Measurements from ENCODE around the gene PELI2. TPM values are rescaled to one million over a fixed set of nuclear protein-coding genes. Genes with fewer than 3 reads are reported as not detected.

Gene PELI2
- total and polyA plus RNA-seq, 2 experiments from 2014 or later, result 8.0 to 24.5 TPM

DNA sequence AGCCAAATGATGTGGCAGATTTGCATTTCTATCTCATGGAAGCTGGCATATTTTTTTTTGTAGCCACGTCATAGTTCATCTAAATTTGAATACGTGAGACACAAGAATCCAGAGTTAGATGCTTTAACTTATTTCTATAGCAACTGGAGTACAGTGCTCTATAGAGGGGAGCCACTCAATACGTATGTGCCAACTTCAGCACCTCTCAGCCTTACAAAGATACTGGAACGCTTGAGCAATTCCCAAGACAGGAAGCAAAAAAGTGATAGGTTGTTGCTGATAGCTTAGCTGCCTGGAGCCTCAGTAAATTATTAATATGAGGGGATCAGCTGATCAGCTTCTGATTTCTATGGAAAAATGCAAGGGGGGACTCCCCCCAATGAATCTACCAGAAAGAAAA, 24.1 kb upstream of the PELI2 start (continued):
- TF ChIP-seq, protein P1, sequence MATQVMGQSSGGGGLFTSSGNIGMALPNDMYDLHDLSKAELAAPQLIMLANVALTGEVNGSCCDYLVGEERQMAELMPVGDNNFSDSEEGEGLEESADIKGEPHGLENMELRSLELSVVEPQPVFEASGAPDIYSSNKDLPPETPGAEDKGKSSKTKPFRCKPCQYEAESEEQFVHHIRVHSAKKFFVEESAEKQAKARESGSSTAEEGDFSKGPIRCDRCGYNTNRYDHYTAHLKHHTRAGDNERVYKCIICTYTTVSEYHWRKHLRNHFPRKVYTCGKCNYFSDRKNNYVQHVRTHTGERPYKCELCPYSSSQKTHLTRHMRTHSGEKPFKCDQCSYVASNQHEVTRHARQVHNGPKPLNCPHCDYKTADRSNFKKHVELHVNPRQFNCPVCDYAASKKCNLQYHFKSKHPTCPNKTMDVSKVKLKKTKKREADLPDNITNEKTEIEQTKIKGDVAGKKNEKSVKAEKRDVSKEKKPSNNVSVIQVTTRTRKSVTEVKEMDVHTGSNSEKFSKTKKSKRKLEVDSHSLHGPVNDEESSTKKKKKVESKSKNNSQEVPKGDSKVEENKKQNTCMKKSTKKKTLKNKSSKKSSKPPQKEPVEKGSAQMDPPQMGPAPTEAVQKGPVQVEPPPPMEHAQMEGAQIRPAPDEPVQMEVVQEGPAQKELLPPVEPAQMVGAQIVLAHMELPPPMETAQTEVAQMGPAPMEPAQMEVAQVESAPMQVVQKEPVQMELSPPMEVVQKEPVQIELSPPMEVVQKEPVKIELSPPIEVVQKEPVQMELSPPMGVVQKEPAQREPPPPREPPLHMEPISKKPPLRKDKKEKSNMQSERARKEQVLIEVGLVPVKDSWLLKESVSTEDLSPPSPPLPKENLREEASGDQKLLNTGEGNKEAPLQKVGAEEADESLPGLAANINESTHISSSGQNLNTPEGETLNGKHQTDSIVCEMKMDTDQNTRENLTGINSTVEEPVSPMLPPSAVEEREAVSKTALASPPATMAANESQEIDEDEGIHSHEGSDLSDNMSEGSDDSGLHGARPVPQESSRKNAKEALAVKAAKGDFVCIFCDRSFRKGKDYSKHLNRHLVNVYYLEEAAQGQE (IDR thresholded peaks at IDR 0.05; ENCODE audit: unreplicated experiment), result no peak
- no peak for TF ChIP-seq ZNF331 (CRISPR knock-in tag; IDR thresholded peaks at IDR 0.05; ENCODE audit: low read depth)
- TF ChIP-seq CTCF (conservative IDR thresholded peaks at IDR 0.05; ENCODE audit: low read depth in 2 of 2), result no peak
- no peak for TF ChIP-seq POLR2AphosphoS5 (IDR thresholded peaks at IDR 0.05; ENCODE audit: low read depth)
- TF ChIP-seq ZNF114 (CRISPR knock-in tag; IDR thresholded peaks at IDR 0.05), result no peak
- TF ChIP-seq ETS1 (IDR thresholded peaks at IDR 0.05), result no peak
- TF ChIP-seq CREB1 (CRISPR knock-in tag; IDR thresholded peaks at IDR 0.05; ENCODE audit: low read depth), result no peak

DNA sequence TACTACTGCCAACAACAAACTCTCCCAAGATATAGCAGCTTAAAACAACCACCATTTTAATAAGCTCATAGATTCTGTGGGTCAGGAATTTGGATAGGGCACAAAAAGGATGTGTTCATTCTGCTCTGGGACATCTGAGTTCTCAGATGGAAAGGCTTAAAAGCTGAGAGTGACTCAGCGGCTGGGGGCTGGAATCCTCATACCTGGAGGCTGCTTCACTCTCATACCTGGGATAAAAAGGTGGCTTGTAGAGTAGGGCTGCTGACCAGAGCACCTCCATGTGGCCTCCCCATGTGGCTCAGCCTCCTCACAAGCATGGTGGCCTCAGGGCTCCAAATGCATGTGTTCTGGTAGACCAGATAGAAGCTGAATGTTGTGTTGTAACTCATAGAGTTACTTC, 20.2 kb upstream of the PELI2 start:
- peaks cover 8% of the 10 kb centered on the region for H3K4me1 ChIP-seq (ENCODE audit: insufficient read depth)
- ATAC-seq, result no peak
- H2AFZ ChIP-seq, result 0 out of 2 replicates have a peak overlapping the region, but pooled peaks have one; percentile 76
- TF ChIP-seq, protein P1 (IDR thresholded peaks at IDR 0.05; ENCODE audit: unreplicated experiment), result no peak
- TF ChIP-seq ZNF114 (CRISPR knock-in tag; IDR thresholded peaks at IDR 0.05) (no peak), EZH2 (IDR thresholded peaks at IDR 0.05; ENCODE audit: low read depth, unreplicated experiment) (no peak), POLR2AphosphoS5 (IDR thresholded peaks at IDR 0.05; ENCODE audit: low read depth) (no peak), CTCF (conservative IDR thresholded peaks at IDR 0.05; ENCODE audit: low read depth in 2 of 2) (no peak), ZNF331 (CRISPR knock-in tag; IDR thresholded peaks at IDR 0.05; ENCODE audit: low read depth) (no peak)

More for the DNA sequence above, 20.2 kb upstream of the PELI2 start:
- Mint-ChIP-seq H3K27ac (no peak overlapping the region), H3K27me3 (ENCODE audit: insufficient read depth, low read depth, poor library complexity) (peaks cover 5% of the 10 kb centered on the region), H3K4me1 (peaks cover 9% of the 10 kb centered on the region; the same call in 2 of the 3 replicates), H3K9me3 (no peaks in the 10 kb centered on the region), H3K36me3 (ENCODE audit: low read depth) (no peaks in the 10 kb centered on the region), H3K4me3 (no peak overlapping the region)
- Histone ChIP-seq H3F3A (replicated peaks; ENCODE audit: low read depth) (no peaks in the 10 kb centered on the region), H3K36me3 (ENCODE audit: insufficient read depth) (no peaks in the 10 kb centered on the region), H3K79me2 (replicated peaks; ENCODE audit: insufficient read depth) (no peaks in the 10 kb centered on the region), H3K27ac (ENCODE audit: low read depth) (no peak overlapping the region), H3K4me2 (no peak overlapping the region), H4K20me1 (replicated peaks; ENCODE audit: insufficient read depth) (no peaks in the 10 kb centered on the region), H3K9me2 (ENCODE audit: insufficient read depth) (peaks cover 7% of the 10 kb centered on the region), H3K4me3 (no peak overlapping the region), H3K27me3 (ENCODE audit: insufficient read depth) (no peaks in the 10 kb centered on the region)
- no peak for DNase-seq (ENCODE audit: low spot score)

All from GM23338 (cell line).